ENCODE results near the gene ATP5ME. TPM values are rescaled to one million over a fixed set of nuclear protein-coding genes. Genes with fewer than 3 reads are reported as not detected.

ATP5ME gene
- total and polyA plus RNA-seq, 2 of the 13 experiments (the other 11 are each of a cell fraction or from before 2014, with no cell fraction given) = 305 to 753 TPM

DNA sequence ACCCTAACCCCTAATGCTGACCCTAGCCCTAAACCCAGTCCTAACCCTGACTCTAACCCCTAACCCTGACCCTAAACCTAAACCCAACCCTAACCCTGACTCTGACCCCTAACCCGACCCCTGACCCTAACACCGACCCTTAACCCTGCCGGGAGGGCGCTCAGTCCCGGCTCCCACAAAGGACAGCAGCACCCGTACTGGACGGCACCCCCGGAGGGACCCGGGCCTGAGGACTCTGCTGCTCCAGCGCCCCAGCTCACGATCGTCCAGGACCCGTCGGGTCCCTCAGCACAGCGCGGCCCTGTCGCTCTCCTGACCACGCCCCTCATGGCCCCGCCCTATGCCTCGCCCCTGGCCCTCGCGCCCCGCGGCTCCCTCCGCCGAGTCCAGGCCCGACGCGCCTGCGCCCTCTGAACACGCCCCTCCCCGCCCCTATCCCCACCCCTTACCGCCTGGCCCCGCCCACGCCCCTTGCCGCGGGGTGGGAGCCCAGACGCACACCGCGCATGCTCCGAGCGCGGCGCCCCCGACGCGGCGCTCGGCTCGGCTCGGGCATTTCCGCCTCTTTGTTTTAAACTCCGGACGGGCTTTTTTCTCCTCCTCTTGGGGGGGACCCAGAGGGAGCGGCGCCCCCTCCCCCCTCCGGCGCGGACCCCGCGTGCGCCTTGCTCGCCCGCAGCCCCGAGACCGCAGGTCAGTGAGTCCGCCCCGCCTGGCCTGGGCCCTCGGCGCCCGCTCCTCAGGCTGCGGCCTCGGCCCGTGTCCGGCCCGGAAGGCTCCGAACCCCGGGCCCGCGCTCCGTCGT is 31.4 kb upstream of the ATP5ME start, which contains the start of gene PCGF3 (continued):
- TF ChIP-seq CHD4 (IDR thresholded peaks at IDR 0.05; ENCODE audit: borderline replicate concordance, low read length) (no peak), ZNF773 (CRISPR knock-in tag; IDR thresholded peaks at IDR 0.05; ENCODE audit: borderline replicate concordance) (no peak), SYNCRIP (IDR thresholded peaks at IDR 0.05; ENCODE audit: insufficient read depth, low read depth, low read length) (no peak), ZNF75D (CRISPR knock-in tag; IDR thresholded peaks at IDR 0.05; ENCODE audit: borderline replicate concordance) (no peak), ZSCAN31 (CRISPR knock-in tag; IDR thresholded peaks at IDR 0.05; ENCODE audit: low read depth) (0 out of 2 replicates have a peak, but pooled peaks have one; percentile 36), ZBTB39 (CRISPR knock-in tag; IDR thresholded peaks at IDR 0.05) (no peak), ZMAT3 (CRISPR knock-in tag; conservative IDR thresholded peaks at IDR 0.05) (no peak), NFE2L2 (IDR thresholded peaks at IDR 0.05; ENCODE audit: low read length) (no peak), ZNF570 (CRISPR knock-in tag; IDR thresholded peaks at IDR 0.05; ENCODE audit: borderline replicate concordance) (no peak), THYN1 (CRISPR knock-in tag; IDR thresholded peaks at IDR 0.05; ENCODE audit: borderline replicate concordance, low read depth) (no peak), ELF3 (CRISPR knock-in tag; IDR thresholded peaks at IDR 0.05) (no peak), ZNF367 (CRISPR knock-in tag; IDR thresholded peaks at IDR 0.05; ENCODE audit: borderline replicate concordance) (no peak; the same call in 1 of the 2 replicates), ZNF816 (CRISPR knock-in tag; IDR thresholded peaks at IDR 0.05; ENCODE audit: borderline replicate concordance) (no peak), CEBPG (CRISPR knock-in tag; IDR thresholded peaks at IDR 0.05) (no peak), NFIC (IDR thresholded peaks at IDR 0.05; ENCODE audit: low read length) (no peak), POGZ (CRISPR knock-in tag; IDR thresholded peaks at IDR 0.05) (no peak)
- TF ChIP-seq, protein P1, sequence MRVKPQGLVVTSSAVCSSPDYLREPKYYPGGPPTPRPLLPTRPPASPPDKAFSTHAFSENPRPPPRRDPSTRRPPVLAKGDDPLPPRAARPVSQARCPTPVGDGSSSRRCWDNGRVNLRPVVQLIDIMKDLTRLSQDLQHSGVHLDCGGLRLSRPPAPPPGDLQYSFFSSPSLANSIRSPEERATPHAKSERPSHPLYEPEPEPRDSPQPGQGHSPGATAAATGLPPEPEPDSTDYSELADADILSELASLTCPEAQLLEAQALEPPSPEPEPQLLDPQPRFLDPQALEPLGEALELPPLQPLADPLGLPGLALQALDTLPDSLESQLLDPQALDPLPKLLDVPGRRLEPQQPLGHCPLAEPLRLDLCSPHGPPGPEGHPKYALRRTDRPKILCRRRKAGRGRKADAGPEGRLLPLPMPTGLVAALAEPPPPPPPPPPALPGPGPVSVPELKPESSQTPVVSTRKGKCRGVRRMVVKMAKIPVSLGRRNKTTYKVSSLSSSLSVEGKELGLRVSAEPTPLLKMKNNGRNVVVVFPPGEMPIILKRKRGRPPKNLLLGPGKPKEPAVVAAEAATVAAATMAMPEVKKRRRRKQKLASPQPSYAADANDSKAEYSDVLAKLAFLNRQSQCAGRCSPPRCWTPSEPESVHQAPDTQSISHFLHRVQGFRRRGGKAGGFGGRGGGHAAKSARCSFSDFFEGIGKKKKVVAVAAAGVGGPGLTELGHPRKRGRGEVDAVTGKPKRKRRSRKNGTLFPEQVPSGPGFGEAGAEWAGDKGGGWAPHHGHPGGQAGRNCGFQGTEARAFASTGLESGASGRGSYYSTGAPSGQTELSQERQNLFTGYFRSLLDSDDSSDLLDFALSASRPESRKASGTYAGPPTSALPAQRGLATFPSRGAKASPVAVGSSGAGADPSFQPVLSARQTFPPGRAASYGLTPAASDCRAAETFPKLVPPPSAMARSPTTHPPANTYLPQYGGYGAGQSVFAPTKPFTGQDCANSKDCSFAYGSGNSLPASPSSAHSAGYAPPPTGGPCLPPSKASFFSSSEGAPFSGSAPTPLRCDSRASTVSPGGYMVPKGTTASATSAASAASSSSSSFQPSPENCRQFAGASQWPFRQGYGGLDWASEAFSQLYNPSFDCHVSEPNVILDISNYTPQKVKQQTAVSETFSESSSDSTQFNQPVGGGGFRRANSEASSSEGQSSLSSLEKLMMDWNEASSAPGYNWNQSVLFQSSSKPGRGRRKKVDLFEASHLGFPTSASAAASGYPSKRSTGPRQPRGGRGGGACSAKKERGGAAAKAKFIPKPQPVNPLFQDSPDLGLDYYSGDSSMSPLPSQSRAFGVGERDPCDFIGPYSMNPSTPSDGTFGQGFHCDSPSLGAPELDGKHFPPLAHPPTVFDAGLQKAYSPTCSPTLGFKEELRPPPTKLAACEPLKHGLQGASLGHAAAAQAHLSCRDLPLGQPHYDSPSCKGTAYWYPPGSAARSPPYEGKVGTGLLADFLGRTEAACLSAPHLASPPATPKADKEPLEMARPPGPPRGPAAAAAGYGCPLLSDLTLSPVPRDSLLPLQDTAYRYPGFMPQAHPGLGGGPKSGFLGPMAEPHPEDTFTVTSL (CRISPR knock-in tag; IDR thresholded peaks at IDR 0.05; ENCODE audit: borderline replicate concordance) = no peak
- TF ChIP-seq, protein P2, sequence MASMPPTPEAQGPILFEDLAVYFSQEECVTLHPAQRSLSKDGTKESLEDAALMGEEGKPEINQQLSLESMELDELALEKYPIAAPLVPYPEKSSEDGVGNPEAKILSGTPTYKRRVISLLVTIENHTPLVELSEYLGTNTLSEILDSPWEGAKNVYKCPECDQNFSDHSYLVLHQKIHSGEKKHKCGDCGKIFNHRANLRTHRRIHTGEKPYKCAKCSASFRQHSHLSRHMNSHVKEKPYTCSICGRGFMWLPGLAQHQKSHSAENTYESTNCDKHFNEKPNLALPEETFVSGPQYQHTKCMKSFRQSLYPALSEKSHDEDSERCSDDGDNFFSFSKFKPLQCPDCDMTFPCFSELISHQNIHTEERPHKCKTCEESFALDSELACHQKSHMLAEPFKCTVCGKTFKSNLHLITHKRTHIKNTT (CRISPR knock-in tag; IDR thresholded peaks at IDR 0.05) = no peak
- TF ChIP-seq, protein P3, sequence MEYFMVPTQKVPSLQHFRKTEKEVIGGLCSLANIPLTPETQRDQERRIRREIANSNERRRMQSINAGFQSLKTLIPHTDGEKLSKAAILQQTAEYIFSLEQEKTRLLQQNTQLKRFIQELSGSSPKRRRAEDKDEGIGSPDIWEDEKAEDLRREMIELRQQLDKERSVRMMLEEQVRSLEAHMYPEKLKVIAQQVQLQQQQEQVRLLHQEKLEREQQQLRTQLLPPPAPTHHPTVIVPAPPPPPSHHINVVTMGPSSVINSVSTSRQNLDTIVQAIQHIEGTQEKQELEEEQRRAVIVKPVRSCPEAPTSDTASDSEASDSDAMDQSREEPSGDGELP (IDR thresholded peaks at IDR 0.05; ENCODE audit: borderline replicate concordance, low read depth) = no peak

All from HepG2 (cell line).